NCI-H1417 treated with DMSO at 0.1 percent for 48 hours (cell line): ENCODE results near the gene MRM2.

Experiments used
- DNase-seq: peaks from one replicate; lab custom pipeline; 2025; lab: John Stamatoyannopoulos, UW

The MRM2 gene

DNA sequence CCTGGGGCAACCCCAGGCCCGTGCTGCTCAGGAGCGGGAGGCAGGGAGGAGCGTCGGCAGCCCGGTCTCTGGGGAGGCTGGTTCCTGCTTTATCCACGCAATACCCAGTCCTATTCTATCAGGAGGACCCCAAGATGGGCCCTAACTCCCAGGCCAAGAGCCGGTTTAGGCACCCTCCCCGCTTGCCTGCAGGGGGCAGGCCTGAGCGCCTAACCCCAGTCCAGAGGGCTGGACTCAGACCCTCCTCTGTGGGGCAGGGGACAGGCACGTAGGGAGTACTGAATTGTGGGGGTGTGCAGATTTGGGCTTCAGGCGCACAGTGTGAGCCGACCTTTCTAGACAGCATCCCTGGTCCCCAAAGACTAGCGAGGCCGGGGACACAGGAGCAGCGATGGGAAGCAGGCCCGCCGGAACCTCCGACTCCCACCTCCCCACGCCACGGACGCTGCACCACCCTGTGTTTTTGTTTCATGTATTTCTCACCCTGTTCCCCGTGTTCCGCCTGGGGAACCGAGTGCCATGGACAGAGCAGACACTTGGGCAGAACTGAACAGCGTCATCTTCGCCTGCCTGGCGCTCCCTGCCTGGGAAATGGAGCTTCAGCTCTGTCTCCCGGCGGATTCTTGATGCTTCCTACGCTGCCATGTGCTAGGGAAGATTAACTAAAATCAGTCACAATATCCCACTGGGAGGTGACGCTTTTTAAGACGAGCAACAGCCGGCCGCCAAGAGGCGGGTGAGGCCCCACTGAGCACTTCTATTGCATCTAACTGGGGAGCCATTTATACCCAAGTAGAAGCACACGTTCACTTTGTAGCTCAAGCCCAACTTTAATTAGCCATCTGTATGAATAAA is 5.4 kb upstream of the MRM2 start:
- DNase-seq, result no peak

DNA sequence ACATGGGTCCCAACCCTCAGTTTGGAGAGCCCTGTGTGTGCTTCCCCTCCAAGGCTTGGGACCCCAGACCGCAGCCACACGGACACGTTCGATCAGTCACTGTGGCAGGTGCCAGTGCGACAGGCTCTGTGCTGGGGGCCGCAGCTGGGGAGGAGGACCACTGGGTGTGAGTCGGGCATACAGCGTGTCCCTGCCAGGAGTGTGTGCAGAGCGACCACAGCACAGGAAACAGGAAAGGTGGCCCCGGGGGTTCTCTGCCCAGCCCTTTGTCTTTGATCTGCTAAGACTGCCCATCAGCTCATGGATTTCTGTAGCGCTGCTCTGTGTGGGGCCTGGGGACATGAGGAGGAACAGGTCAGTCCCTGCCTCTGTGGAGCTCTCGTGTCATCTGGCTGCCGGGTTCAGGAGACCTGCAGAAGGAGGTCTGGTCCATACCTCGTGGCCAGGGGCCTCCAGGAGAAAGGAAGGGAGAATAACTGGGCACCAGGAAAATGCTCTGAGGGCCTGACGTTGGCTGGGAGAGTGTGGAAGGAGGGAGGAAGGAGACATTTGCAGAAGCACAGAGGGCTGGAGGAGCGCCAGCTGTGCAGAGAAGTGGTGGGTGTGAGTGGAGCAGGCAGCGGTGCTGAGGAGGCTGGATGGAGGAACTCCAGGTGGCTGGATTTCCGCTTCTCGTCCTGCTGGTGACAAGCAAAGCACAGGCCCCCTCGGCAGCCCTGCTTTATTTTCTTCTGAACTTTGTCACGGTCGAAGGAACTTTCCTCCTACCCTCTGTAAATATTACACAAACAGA is 4.1 kb upstream of the MRM2 start:
- DNase-seq, result no peak

GRCh38 chr7:2244404-2244995 is 2.5 kb upstream of the MRM2 start:
- no peak for DNase-seq

GRCh38 chr7:2243458-2243857 is 1.5 kb upstream of the MRM2 start:
- no peak for DNase-seq

- DNase-seq, result no peak
These were observed 780 bp upstream of the MRM2 start for GRCh38 chr7:2242541-2243429.

DNA sequence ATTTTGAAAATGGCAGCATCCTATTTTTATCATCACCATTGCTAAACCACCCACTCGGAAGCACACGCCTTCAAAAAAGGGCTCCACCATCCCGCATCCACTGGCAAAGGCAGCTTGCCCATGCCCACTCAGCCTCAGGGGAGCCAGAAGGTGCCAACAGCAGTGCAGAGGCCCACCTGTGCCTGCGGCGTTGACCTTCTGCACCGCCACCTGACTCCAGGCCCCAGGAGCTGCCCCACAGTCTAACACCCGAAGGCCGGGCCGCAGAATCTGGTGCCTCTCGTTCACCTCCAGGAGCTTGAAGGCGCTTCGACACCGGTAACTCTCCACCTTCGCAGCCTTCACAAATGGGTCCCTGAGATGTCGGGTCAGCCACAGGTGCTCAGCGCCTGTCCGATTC is 2.8 kb downstream of the MRM2 start:
- no peak for DNase-seq

DNA sequence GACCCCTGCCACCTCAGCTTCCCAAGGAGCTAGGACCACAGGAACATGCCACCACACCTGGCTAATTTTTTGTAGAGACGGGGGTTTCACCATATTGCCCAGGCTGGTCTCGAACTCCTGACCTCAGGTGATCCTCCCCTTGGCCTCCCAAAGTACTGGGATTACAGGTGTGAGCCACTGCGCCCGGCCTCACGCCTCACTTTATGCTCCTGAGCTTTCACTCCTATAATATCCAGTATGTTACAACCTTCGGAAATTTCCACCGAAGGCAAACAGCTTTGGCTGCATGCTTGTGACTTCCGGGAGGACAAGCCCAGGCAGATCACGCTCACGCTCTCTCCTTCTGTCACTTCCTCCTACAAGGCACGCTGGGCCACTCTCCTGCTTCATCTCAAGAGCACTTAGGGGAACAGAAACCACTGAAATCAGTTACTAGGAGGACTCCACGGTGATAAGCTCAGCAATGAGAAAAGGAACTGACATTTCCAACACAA is 4.8 kb downstream of the MRM2 start:
- no peak for DNase-seq

DNA sequence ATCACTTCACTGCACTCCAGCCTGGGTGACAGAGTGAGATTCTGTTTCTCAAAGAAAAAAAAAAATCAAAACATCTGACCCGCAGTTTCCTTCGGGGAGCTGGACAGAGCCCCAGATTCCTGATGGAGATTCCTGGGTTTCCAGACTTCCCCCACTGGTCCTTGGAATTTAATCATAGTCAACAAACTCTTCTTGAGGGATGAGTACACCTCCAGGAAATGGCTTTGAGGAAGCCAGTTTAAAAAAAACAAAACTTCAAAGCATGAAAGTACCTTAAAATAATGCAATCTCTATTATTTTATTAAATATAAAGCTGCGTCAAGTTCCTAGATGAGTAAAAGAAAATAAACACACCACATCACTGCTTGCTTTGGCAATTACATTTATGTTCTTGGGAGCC is 8.1 kb downstream of the MRM2 start:
- DNase-seq, result no peak

DNA sequence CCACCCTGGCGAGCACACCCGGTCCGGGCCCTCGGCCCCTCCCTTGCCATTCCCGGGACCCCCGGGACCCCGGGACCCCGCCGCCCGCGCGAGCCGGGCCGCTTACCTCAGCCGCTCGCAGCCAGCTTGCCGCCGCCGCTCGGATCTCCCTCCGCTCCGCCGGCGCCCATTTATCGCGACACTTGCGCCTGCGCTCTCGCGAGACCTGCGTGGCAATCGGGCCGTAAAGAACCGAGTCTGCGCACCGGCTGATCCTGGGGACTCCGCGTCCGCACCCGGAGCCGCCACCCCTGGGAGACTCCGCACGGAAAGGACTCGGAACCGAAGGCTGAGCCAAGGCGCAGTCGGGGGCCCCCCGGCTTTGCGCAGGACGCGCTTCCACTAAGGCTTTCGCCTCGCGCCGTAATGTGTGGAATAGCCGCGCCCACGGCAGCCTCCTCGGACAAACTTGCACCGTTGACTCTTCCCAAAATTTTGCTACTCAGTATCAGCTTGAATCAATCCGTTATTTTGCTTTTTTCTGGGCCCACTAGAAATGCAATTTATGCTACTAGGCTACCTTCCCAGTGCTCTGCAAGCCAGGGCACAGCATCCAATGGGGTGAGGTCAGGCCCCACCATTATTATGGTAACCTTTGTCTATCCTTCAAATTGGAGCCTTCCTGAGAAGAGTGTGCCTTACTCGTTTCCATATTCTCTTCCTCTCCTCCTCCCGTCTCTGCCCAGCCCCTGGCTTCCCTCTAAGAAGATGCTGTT is 9.1 kb downstream of the MRM2 start, which contains the start of gene MAD1L1:
TSS of gene MAD1L1 (minus strand) at position 180 of the 755 bp plus-strand sequence. CDS start 2,812 bp downstream, outside the sequence.
- peak; percentile 64 for DNase-seq

GRCh38 chr7:2231992-2232765 is 9.8 kb downstream of the MRM2 start:
- DNase-seq, result no peak

GRCh38 chr7:2230882-2231281 is 11.1 kb downstream of the MRM2 start:
- no peak for DNase-seq

- no peak for DNase-seq
These were observed 11.8 kb downstream of the MRM2 start for GRCh38 chr7:2230226-2230625.

DNA sequence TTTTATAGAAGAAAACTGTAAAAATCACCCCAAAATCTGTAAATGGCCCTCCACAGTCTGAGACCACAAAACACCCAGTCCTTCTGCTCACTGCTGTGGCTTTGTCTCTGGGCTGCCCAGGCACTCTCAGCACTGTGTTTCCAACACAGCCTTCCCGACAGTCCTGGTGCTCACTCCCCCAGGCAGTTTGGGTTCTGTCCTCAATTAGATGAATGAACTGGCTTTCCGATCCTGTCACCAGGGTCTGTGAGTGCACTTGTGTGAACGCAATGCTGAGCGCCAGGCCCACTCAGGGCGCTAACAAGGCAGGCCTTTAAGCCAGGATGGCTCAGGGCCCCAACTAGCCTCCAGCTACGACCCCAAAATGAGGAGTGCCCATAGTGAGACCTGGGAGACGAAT is 12.5 kb downstream of the MRM2 start:
- no peak for DNase-seq

DNA sequence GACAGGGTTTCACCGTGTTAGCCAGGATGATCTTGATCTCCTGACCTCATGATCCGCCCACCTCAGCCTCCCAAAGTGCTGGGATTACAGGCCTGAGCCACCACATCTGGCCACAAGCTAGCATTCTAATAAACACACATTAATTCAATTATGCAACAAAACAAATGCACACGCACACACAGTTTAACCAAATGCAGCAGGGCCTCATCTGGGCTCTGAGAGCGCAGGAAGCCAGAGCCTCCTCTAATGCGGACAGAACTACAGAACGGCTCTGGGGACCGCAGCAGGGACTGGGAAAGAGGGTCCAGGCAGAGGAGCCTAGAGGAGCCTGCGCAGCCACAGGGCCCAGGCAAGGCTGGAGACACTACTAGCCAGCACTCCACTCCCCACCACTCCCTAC is 13.1 kb downstream of the MRM2 start:
- no peak for DNase-seq

- DNase-seq, result no peak
These were observed 14.3 kb downstream of the MRM2 start for GRCh38 chr7:2227699-2228098.

DNA sequence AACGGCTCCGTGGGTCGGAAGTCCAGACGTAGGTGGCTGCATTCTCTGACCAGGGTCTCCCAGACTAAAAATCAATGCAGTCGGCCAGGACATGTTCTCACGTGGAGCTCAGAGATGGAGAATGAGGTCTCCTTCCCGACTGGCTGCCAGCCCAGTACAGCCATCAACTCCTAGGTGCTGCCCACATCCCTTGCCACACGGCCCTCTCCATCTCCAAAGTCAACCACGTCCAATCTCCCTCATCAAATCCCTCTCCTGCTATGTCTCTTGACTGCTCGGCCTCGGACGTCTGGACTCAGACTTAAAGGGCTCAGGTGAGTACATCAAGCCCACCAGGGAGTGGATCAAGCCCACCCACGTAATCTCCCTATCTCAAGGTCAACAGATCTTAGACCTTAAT is 16.2 kb downstream of the MRM2 start:
- DNase-seq, result no peak

GRCh38 chr7:2225336-2225735 is 16.7 kb downstream of the MRM2 start:
- no peak for DNase-seq

GRCh38 chr7:2224934-2225333 is 17.1 kb downstream of the MRM2 start:
- no peak for DNase-seq

GRCh38 chr7:2224491-2224928 is 17.5 kb downstream of the MRM2 start:
- no peak for DNase-seq

- no peak for DNase-seq
These were observed 18.7 kb downstream of the MRM2 start for GRCh38 chr7:2223321-2223720.
